Keratinocyte (primary cell): ENCODE data around the gene CALM1. TPM values are rescaled to one million over a fixed set of nuclear protein-coding genes. Genes with fewer than 3 reads are reported as not detected.

Source experiments
- DNase-seq: peaks from one replicate; pipeline ENCODE4 v3.0.0-alpha.2; 2011; ENCODE audit warnings: low read depth, missing footprints, low spot score
- FAIRE-seq: peaks from 2 replicates; lab custom pipeline; 2011; peaks lifted over from hg19 to GRCh38; lab: Jason Lieb, UNC
- H2AFZ ChIP-seq: 2 replicates; pipeline ENCODE4 v1.6.0; 2012; ENCODE audit warnings: low read length, control low read depth, inconsistent platforms; ENCODE audit not compliant: control insufficient read depth
- H3K27ac ChIP-seq: 2 replicates; pipeline ENCODE4 v1.5.1; 2011; ENCODE audit warnings: low read length; ENCODE audit not compliant: control insufficient read depth, insufficient read depth
- H3K27me3 ChIP-seq: 3 replicates; pipeline ENCODE4 v1.6.0; 2011; ENCODE audit warnings: low read length; ENCODE audit not compliant: control insufficient read depth, insufficient read depth; ENCODE audit errors: extremely low read depth
- H3K36me3 ChIP-seq, 2 experiments: 2 replicates in 1 of 2; 3 replicates in 1 of 2; pipeline ENCODE4 v1.5.1; 2011; ENCODE audit warnings: low read length in 2 of 2, mild to moderate bottlenecking in 1 of 2; ENCODE audit not compliant: control insufficient read depth in 2 of 2, insufficient read depth in 2 of 2; ENCODE audit errors: extremely low read depth in 1 of 2
- H3K4me1 ChIP-seq: 3 replicates; pipeline ENCODE4 v1.5.1; 2011; ENCODE audit warnings: low read length; ENCODE audit not compliant: control insufficient read depth, insufficient read depth; ENCODE audit errors: extremely low read depth
- H3K4me2 ChIP-seq: 3 replicates; pipeline ENCODE4 v1.6.0; 2011; ENCODE audit warnings: low read depth, low read length; ENCODE audit not compliant: control insufficient read depth, insufficient read depth; ENCODE audit errors: extremely low read depth
- H3K4me3 ChIP-seq, 3 experiments: fragments of 200-600 bp in 1 of 3; sonication (generic) in 1 of 3; 2 replicates in 2 of 3; 3 replicates in 1 of 3; pipeline ENCODE4 v1.5.1; 2011 to 2016; ENCODE audit warnings: low read length in 3 of 3, mild to moderate bottlenecking in 3 of 3, control low read depth in 2 of 3, inconsistent platforms in 1 of 3, low read depth in 1 of 3, mixed read lengths in 1 of 3, mixed run types in 1 of 3, moderate library complexity in 1 of 3; ENCODE audit not compliant: control insufficient read depth in 2 of 3, insufficient read depth in 2 of 3; ENCODE audit errors: extremely low read depth in 1 of 3
- H3K79me2 ChIP-seq: 2 replicates; pipeline ENCODE4 v1.6.0; 2012; ENCODE audit warnings: low read length; ENCODE audit not compliant: control insufficient read depth, insufficient read depth
- H3K9ac ChIP-seq: 3 replicates; pipeline ENCODE4 v1.6.0; 2011; ENCODE audit warnings: low read length; ENCODE audit not compliant: control insufficient read depth, insufficient read depth; ENCODE audit errors: extremely low read depth
- H3K9me1 ChIP-seq: 3 replicates; pipeline ENCODE4 v1.6.0; 2011; ENCODE audit warnings: low read length; ENCODE audit not compliant: control insufficient read depth, insufficient read depth; ENCODE audit errors: extremely low read depth
- H3K9me3 ChIP-seq: 2 replicates; pipeline ENCODE4 v1.5.1; 2012; ENCODE audit warnings: low read depth, low read length; ENCODE audit not compliant: control insufficient read depth
- H4K20me1 ChIP-seq: 3 replicates; pipeline ENCODE4 v1.6.0; 2011; ENCODE audit warnings: low read length; ENCODE audit not compliant: control insufficient read depth, insufficient read depth; ENCODE audit errors: extremely low read depth
- CTCF ChIP-seq, 3 experiments: IDR thresholded peaks in 1 of 3; conservative IDR thresholded peaks in 1 of 3; optimal IDR thresholded peaks in 1 of 3; 2 replicates in 2 of 3; 3 replicates in 1 of 3; pipeline versions ENCODE3 to v1.5.1; 2011; ENCODE audit warnings: low read length in 3 of 3, mild to moderate bottlenecking in 3 of 3, moderate library complexity in 2 of 3, control low read depth in 1 of 3, inconsistent platforms in 1 of 3; ENCODE audit not compliant: insufficient read depth in 2 of 3; ENCODE audit errors: extremely low read depth in 1 of 3
- EZH2 ChIP-seq: IDR thresholded peaks from one replicate; pipeline ENCODE4 v1.6.1; 2012; ENCODE audit warnings: inconsistent platforms, mild to moderate bottlenecking, low read length, moderate library complexity
- dilution Hi-C: fragments of 300-500 bp; cut with MboI; formaldehyde crosslinking; loops from one replicate; pipeline ENCODE4 v1.7.0; 2020; ENCODE audit warnings: low sequenced_read_pairs; ENCODE audit not compliant: extremely low pct_ligation_motif_present
- polyA plus RNA-seq, 5 experiments: library from polyadenylated mRNA; depleted of rRNA in 3 of 5; stranded (reverse) in 3 of 5; stranded (forward) in 1 of 5; unstranded in 1 of 5; fragments of >200 nt; gene quantifications; 1 replicate in 1 of 5; 2 replicates in 3 of 5; 3 replicates in 1 of 5; pipeline versions ENCODE4 v1.2.1 to v1.2.3, GENCODE V29; 2011 to 2012; ENCODE audit warnings: missing spikeins in 2 of 5, low read depth in 1 of 5, low replicate concordance in 1 of 5

Gene CALM1
- polyA plus RNA-seq, 1 donor (not counting 4 experiments of a cell fraction or from before 2014, with no cell fraction given) = 575 TPM

- Histone ChIP-seq H3K9ac (no peak overlapping the region), H3K9me1 (no peaks in the 10 kb centered on the region), H3K4me2 (no peak overlapping the region), H3K27me3 (no peaks in the 10 kb centered on the region), H3K27ac (no peak overlapping the region), H3K4me3 (no peak overlapping the region), H3K36me3 (no peaks in the 10 kb centered on the region), H3K4me1 (peaks cover 6% of the 10 kb centered on the region), H2AFZ (no peak overlapping the region), H3K79me2 (no peaks in the 10 kb centered on the region), H3K9me3 (no peaks in the 10 kb centered on the region), H4K20me1 (no peaks in the 10 kb centered on the region)
- dilution Hi-C loops = no loop called here
- no peak for DNase-seq
- no peak for TF ChIP-seq EZH2
- TF ChIP-seq CTCF (optimal IDR thresholded peaks at IDR 0.05 in 1 of 3, IDR thresholded peaks at IDR 0.05 in 1 of 3, conservative IDR thresholded peaks at IDR 0.05 in 1 of 3; ENCODE audit: extremely low read depth in 1 of 3, insufficient read depth in 2 of 3, low read length in 3 of 3) = no peak
- FAIRE-seq = no peak
These were observed 27.2 kb downstream of the CALM1 start for GRCh38 chr14:90424075-90424474.

- Histone ChIP-seq H4K20me1 (no peaks in the 10 kb centered on the region), H2AFZ (no peak overlapping the region), H3K9me3 (no peaks in the 10 kb centered on the region), H3K4me1 (no peaks in the 10 kb centered on the region), H3K36me3 (no peaks in the 10 kb centered on the region), H3K27me3 (no peaks in the 10 kb centered on the region), H3K9me1 (no peaks in the 10 kb centered on the region), H3K27ac (no peak overlapping the region), H3K9ac (no peak overlapping the region), H3K79me2 (no peaks in the 10 kb centered on the region), H3K4me3 (no peak overlapping the region), H3K4me2 (no peak overlapping the region)
- TF ChIP-seq EZH2 (no peak), CTCF (optimal IDR thresholded peaks at IDR 0.05 in 1 of 3, IDR thresholded peaks at IDR 0.05 in 1 of 3, conservative IDR thresholded peaks at IDR 0.05 in 1 of 3; ENCODE audit: extremely low read depth in 1 of 3, insufficient read depth in 2 of 3, low read length in 3 of 3) (no peak)
- no peak for FAIRE-seq
- dilution Hi-C loops = no loop called here
- DNase-seq = no peak
These were observed 28.0 kb downstream of the CALM1 start for GRCh38 chr14:90424686-90425372.
